GM23338 (cell line): ENCODE measurements around the gene PDE1A. TPM values are rescaled to one million over a fixed set of nuclear protein-coding genes. Genes with fewer than 3 reads are reported as not detected.

ENCODE experiments used
- ATAC-seq: fragments of 200-7000 bp; cut with Tn5 transposase; 3 replicates; pipeline ENCODE4 v1.9.1; 2020
- DNase-seq: peaks from one replicate; pipeline ENCODE4 v3.0.0-alpha.2; 2015; ENCODE audit warnings: low spot score
- H2AFZ ChIP-seq: fragments of 200-600 bp; sonication (generic); 2 replicates; pipeline ENCODE4 v1.8.0; 2016; ENCODE audit warnings: antibody characterized with exemption, mild to moderate bottlenecking, moderate library complexity
- H3F3A ChIP-seq: fragments of 200-600 bp; sonication (generic); replicated peaks from 2 replicates; pipeline ENCODE4 v1.8.0; 2017; ENCODE audit warnings: antibody characterized with exemption, mixed run types, low read depth
- H3K27ac ChIP-seq: fragments of 200-600 bp; sonication (generic); 2 replicates; pipeline ENCODE4 v1.6.1; 2016; ENCODE audit warnings: low read depth
- H3K27me3 ChIP-seq: fragments of 200-600 bp; sonication (generic); 2 replicates; pipeline ENCODE4 v1.8.0; 2016; ENCODE audit warnings: mild to moderate bottlenecking, mixed run types, moderate library complexity; ENCODE audit not compliant: insufficient read depth
- H3K36me3 ChIP-seq: fragments of 200-600 bp; sonication (generic); 2 replicates; pipeline ENCODE4 v1.8.0; 2016; ENCODE audit warnings: mild to moderate bottlenecking; ENCODE audit not compliant: insufficient read depth
- H3K4me1 ChIP-seq: fragments of 200-600 bp; sonication (generic); 2 replicates; pipeline ENCODE4 v1.8.0; 2016; ENCODE audit warnings: mild to moderate bottlenecking, moderate library complexity; ENCODE audit not compliant: insufficient read depth
- H3K4me2 ChIP-seq: fragments of 200-600 bp; sonication (generic); 2 replicates; pipeline ENCODE4 v1.7.1; 2017; ENCODE audit warnings: mixed run types
- H3K4me3 ChIP-seq: fragments of 200-600 bp; sonication (generic); 2 replicates; pipeline ENCODE4 v1.6.1; 2016; ENCODE audit warnings: mixed run types
- H3K79me2 ChIP-seq: fragments of 200-600 bp; sonication (generic); replicated peaks from 2 replicates; pipeline ENCODE4 v1.8.0; 2017; ENCODE audit warnings: mild to moderate bottlenecking; ENCODE audit not compliant: insufficient read depth
- H3K9me2 ChIP-seq: fragments of 200-600 bp; sonication (generic); 2 replicates; pipeline ENCODE4 v1.8.0; 2017; ENCODE audit not compliant: insufficient read depth
- H4K20me1 ChIP-seq: fragments of 200-600 bp; sonication (generic); replicated peaks from 2 replicates; pipeline ENCODE4 v1.8.0; 2017; ENCODE audit warnings: mild to moderate bottlenecking; ENCODE audit not compliant: insufficient read depth
- H3K27ac Mint-ChIP-seq: 2 replicates; pipeline ENCODE4 v1.8.0; 2020; ENCODE audit warnings: inconsistent platforms, mild to moderate bottlenecking, moderate library complexity, mixed read lengths
- H3K27me3 Mint-ChIP-seq: 3 replicates; pipeline ENCODE4 v1.8.0; 2022; ENCODE audit warnings: low read depth, mild to moderate bottlenecking, moderate library complexity, mixed read lengths, inconsistent platforms; ENCODE audit not compliant: insufficient read depth, poor library complexity
- H3K36me3 Mint-ChIP-seq: 3 replicates; pipeline ENCODE4 v1.8.0; 2021; ENCODE audit warnings: low read depth, mild to moderate bottlenecking, inconsistent platforms, moderate library complexity, mixed read lengths
- H3K4me1 Mint-ChIP-seq: 3 replicates; pipeline ENCODE4 v1.8.0; 2020; ENCODE audit warnings: mild to moderate bottlenecking, inconsistent platforms, mixed read lengths
- H3K4me3 Mint-ChIP-seq: 3 replicates; pipeline ENCODE4 v1.8.0; 2021; ENCODE audit warnings: moderate library complexity, mild to moderate bottlenecking, inconsistent platforms, mixed read lengths
- H3K9me3 Mint-ChIP-seq: 3 replicates; pipeline ENCODE4 v1.8.0; 2020; ENCODE audit warnings: moderate library complexity, mild to moderate bottlenecking, inconsistent platforms, mixed read lengths
- JUNB ChIP-seq: IDR thresholded peaks from one replicate; pipeline ENCODE4 v1.6.1; 2016; ENCODE audit warnings: antibody characterized with exemption; ENCODE audit not compliant: unreplicated experiment
- REST ChIP-seq: IDR thresholded peaks from one replicate; pipeline ENCODE4 v1.6.1; 2018; ENCODE audit warnings: antibody characterized with exemption; ENCODE audit not compliant: unreplicated experiment
- STAT1 ChIP-seq: IDR thresholded peaks from one replicate; pipeline ENCODE4 v1.6.1; 2016; ENCODE audit warnings: antibody characterized with exemption; ENCODE audit not compliant: unreplicated experiment
- ZNF114 ChIP-seq: fragments of 250-450 bp; sonication (Bioruptor Pico); IDR thresholded peaks from 2 replicates; pipeline ENCODE4 v1.5.0; 2020; ENCODE audit warnings: mild to moderate bottlenecking, moderate library complexity
- ZNF331 ChIP-seq: fragments of 250-450 bp; sonication (Bioruptor Pico); IDR thresholded peaks from 2 replicates; pipeline ENCODE4 v1.5.0; 2020; ENCODE audit warnings: low read depth, mild to moderate bottlenecking, moderate library complexity
- polyA plus RNA-seq: library from polyadenylated mRNA; unstranded; fragments of >200 nt; fragmentation: Nextera tagmentation; extraction: Ambion mirVana; gene quantifications from 2 replicates; pipeline ENCODE4 v1.2.1, GENCODE V29; 2016
- total RNA-seq: library from RNA; depleted of rRNA; stranded (reverse); fragments of >200 nt; shearing (Covaris generic); gene quantifications from 2 replicates; pipeline ENCODE4 v1.2.3, GENCODE V29; 2014
- TF ChIP-seq, protein P1 (sequence below), 2 experiments: fragments of 200-600 bp in 1 of 2; sonication (generic) in 1 of 2; conservative IDR thresholded peaks; 2 replicates each; pipeline versions ENCODE4 v1.5.1 to v1.6.1; 2016 to 2017; ENCODE audit warnings: antibody characterized with exemption in 2 of 2, low read depth in 2 of 2, mild to moderate bottlenecking in 2 of 2, moderate library complexity in 1 of 2

PDE1A gene
- total and polyA plus RNA-seq, 2 experiments from 2014 or later, result 0.28 to 0.31 TPM

GRCh38 chr2:182187130-182187529 is 239.7 kb downstream of the PDE1A start (continued):
- TF ChIP-seq REST (no peak), STAT1 (no peak), JUNB (no peak), ZNF331 (CRISPR knock-in tag) (no peak), ZNF114 (CRISPR knock-in tag) (no peak)
- TF ChIP-seq, protein P1, sequence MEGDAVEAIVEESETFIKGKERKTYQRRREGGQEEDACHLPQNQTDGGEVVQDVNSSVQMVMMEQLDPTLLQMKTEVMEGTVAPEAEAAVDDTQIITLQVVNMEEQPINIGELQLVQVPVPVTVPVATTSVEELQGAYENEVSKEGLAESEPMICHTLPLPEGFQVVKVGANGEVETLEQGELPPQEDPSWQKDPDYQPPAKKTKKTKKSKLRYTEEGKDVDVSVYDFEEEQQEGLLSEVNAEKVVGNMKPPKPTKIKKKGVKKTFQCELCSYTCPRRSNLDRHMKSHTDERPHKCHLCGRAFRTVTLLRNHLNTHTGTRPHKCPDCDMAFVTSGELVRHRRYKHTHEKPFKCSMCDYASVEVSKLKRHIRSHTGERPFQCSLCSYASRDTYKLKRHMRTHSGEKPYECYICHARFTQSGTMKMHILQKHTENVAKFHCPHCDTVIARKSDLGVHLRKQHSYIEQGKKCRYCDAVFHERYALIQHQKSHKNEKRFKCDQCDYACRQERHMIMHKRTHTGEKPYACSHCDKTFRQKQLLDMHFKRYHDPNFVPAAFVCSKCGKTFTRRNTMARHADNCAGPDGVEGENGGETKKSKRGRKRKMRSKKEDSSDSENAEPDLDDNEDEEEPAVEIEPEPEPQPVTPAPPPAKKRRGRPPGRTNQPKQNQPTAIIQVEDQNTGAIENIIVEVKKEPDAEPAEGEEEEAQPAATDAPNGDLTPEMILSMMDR (conservative IDR thresholded peaks at IDR 0.05; ENCODE audit: low read depth in 2 of 2), result no peak

DNA sequence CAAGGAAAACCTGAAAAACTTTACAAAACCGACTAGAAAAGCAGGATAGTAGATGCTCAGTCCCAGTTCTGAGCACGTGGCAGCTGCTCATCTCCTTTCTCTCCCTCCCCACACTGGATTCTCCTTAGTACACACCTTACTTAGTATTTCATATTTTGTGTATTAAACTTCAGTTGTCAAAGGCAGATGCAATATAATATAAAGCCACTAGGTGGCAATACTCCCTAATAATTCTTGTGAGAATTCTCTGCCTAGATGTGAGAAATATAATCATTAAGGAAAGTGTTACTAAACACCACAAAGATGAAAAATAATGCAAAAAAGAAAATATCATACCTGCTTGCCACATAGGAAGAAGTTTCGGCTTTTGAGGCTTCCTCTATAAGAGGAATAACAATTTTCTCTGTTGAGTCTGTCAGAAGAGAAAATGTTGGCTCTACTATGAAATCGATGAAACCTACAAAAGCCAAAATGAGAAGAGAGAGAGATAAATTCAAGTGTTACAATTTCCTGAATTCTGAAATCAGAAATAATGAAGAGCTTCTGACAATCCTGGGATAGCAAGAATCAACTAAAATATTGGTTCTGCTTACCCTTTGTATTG is 240.6 kb downstream of the PDE1A start:
- H3F3A ChIP-seq, result no peaks in the 10 kb centered on the region
- no peak overlapping the region for H3K4me3 ChIP-seq
- Mint-ChIP-seq H3K36me3 (peaks cover 3% of the 10 kb centered on the region; the same call in 1 of the 3 replicates), H3K4me1 (no peaks in the 10 kb centered on the region), H3K27me3 (no peaks in the 10 kb centered on the region), H3K27ac (no peak overlapping the region), H3K9me3 (peaks cover 10% of the 10 kb centered on the region; the same call in 2 of the 3 replicates), H3K4me3 (no peak overlapping the region)
- no peaks in the 10 kb centered on the region for H3K4me1 ChIP-seq
- H3K9me2 ChIP-seq, result no peaks in the 10 kb centered on the region
- no peaks in the 10 kb centered on the region for H3K79me2 ChIP-seq
- H3K4me2 ChIP-seq, result no peak overlapping the region
- no peaks in the 10 kb centered on the region for H4K20me1 ChIP-seq
- no peaks in the 10 kb centered on the region for H3K36me3 ChIP-seq
- no peak overlapping the region for H3K27ac ChIP-seq
- TF ChIP-seq, protein P1 (conservative IDR thresholded peaks at IDR 0.05; ENCODE audit: low read depth in 2 of 2), result peak in 1 of 2 experiments; percentile 93; a peak in 3 of 4 replicates
- TF ChIP-seq ZNF331 (CRISPR knock-in tag), result no peak
- ATAC-seq (no peak), DNase-seq (peak; percentile 64)
- no peaks in the 10 kb centered on the region for H3K27me3 ChIP-seq
- H2AFZ ChIP-seq, result no peak overlapping the region
